HG02763 (cell line): ENCODE measurements around the gene STARD4.

Experiments used
- ATAC-seq: cut with Tn5 transposase; IDR thresholded peaks from one replicate; pipeline ENCODE4 v1.9.1; 2021; ENCODE audit warnings: mild to moderate bottlenecking, moderate library complexity; ENCODE audit not compliant: unreplicated experiment

The STARD4 gene

DNA sequence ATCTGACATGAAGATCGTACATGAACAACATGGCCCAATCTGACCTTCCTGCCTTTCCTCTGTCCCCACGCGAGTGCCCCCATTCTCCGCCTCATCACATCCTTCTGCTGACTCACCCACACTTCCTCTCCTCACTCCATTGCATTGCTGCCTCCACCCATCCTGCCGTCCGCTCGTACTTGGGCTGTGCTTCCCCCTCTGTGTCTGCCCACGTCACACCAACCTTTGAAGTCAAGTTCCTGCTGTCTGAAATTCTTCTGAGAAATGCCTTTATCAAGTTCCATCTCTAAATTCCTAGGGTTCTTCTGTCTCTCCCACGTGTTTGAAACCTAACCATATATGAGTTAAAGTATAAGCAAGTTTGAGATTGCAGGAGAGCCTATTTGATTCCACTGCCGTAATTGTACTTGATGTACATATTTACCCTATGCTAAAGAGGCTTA, 18.0 kb upstream of the STARD4 start:
- peak; percentile 83 for ATAC-seq

DNA sequence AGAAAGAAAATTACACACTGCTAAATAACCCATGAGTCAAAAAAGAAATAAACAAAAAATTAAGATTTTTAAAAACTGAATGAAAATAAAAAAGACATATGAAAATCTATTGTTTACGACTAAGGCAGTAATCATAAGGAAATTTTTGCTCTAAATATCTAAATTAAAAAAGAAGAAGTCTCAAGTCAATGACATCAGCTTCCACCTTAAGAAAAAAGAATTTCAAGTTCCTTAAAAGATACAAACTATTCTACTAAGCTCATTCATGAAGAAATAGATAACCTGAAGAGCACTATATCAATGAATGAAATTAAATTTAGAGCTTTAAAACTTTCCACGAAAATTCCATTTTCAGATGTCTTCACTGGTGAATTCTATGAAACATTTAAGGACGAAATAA, 15.7 kb upstream of the STARD4 start:
- no peak for ATAC-seq

DNA sequence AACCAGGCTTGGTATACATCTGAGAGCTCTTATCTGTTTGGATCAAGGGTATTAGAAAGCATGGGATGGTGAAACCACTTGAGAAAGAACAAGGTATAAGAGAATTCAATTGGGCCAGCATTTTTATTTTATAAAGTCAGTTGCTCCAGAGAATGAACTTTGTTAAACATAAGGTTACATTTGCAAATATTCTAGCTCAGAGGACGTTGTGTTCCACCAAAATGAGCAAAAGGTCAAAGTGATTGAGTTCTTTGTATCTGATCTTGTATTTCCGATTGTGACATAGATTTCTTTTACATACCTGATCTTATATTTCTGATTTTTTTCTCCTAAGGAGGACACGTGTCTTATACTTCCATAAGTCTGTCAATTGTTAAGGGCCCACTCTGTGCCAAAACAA, 8.6 kb upstream of the STARD4 start:
- no peak for ATAC-seq

- ATAC-seq = no peak
Measured at GRCh38 chr5:111518777-111519176, 6.4 kb upstream of the STARD4 start.

DNA sequence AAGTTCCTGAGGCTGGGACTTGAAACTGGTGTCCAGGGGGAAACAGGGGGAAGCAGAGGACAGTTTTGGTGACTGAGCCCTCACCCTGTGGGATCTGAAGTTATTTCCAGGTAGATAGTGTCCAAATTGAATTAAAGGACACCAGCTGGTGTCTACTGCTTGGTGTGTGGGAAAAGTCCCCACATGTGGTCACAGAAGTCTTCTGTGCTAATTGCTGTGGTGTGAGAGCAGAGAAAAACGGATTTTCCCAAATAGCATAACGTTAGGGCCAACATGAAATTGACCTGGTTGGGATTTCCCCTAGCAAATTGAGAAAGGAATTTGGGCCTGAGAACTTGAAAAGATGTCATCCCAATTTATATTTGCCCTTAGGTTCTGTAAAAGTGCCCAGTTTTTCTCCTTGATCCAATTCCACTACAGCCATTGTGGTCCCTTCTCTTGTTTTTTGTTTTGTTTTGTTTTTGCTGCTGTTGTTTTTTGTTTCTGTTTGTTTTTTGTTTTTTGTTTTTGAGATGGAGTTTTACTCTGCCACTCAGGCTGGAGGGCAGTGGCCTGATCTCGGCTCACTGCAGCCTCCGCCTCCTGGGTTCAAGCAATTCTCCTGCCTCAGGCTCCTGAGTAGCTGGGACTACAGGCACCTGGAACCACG, 5.6 kb upstream of the STARD4 start:
- no peak for ATAC-seq

GRCh38 chr5:111514087-111514486, 1.8 kb upstream of the STARD4 start:
- ATAC-seq = no peak

- no peak for ATAC-seq
Measured at GRCh38 chr5:111513131-111513520, 791 bp upstream of the STARD4 start.

- peak; percentile 3 for ATAC-seq
Measured at GRCh38 chr5:111511831-111512374, 432 bp downstream of the STARD4 start.

GRCh38 chr5:111511174-111511830, 1.0 kb downstream of the STARD4 start:
- ATAC-seq = no peak

- no peak for ATAC-seq
Measured at GRCh38 chr5:111509119-111509518, 3.2 kb downstream of the STARD4 start.

DNA sequence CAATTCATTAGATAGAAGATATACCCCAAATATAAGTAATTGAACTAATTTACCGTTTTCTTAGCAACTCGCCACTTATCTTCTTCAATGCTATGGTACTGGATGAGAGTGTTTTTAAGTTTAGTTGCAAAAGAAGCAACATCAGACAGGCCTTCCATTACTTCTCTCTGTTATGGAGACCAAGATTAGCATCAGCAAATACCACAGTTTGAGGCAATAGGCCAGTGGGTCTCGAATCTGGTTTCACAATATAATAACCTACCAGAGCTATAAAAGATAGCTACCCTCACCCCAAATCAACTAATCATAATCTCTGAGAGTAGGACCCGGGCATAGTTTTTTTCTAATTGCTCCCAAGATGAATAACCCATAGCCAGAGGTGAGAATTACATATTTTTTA, 5.1 kb downstream of the STARD4 start:
- ATAC-seq = no peak

DNA sequence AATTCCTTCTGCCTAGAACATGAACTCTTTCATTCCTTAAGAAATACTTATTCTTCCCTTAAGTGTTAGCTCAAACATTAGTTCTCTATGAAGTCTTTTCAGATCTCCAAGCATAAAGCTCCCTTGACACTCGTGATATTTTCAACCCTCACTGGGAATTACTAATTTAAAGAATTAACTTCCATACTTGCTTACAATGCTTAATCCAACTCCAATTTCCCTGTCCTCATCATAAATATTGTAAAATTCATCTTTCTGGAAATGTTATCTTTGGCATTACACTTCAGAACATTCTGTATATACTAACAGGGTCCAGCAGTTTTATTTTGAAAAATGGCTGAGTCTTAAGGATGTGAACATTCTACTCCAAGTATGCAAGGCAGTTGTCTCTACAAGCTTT, 7.2 kb downstream of the STARD4 start:
- ATAC-seq = no peak

DNA sequence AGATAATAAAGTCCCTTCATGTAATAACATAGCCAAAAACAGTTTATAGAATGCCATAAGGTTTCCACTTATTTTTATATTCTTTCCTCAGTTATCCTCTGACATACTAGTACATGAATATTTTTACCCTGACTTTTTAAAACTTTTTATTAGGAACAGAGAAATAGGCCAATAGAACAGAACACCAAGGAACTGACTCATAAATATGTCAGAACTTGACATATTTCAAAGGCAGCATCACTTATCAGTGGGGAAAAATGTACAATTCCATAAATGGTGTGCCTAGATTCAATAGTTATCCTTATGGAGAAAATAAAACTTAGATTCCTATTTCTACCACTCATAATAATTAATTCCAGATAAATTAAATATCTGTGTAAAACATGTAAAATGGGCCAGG, 9.4 kb downstream of the STARD4 start:
- no peak for ATAC-seq

DNA sequence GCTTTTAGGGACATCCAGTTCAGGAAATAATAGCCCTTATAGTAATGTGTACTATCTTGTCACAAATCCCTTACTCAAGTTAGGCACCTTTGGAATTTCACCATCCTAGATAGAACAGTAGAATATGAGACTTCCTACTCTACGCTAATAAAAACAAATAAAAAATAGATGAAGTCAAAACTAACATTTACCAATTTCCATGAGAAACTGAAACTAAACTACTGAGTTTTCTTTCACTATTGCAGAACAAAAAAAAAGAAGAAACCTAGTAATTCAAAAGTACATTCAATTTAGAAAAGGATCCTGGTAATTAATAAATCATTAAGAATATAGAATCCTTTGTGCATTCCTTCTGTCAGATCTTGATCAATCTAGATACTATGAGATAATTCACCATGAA, 14.0 kb downstream of the STARD4 start:
- ATAC-seq = no peak

DNA sequence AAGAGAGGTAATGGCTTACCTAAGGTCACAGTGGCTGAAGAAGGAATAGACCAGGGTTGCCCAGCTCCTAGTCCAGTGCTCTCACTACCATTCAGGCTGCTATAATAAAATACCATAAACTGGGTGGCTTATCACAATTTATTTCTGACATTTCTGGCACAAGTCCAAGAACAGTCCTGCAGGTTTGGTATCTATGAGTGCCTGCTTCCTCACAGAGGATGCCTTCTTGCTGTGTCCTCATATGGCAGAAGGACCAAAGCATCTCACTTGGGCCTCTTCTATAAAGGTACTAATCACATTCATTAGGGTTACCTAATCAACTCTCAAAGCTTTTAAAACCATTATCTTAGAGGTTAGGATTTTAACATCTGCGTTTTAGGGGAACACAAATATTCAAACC, 17.2 kb downstream of the STARD4 start:
- no peak for ATAC-seq

DNA sequence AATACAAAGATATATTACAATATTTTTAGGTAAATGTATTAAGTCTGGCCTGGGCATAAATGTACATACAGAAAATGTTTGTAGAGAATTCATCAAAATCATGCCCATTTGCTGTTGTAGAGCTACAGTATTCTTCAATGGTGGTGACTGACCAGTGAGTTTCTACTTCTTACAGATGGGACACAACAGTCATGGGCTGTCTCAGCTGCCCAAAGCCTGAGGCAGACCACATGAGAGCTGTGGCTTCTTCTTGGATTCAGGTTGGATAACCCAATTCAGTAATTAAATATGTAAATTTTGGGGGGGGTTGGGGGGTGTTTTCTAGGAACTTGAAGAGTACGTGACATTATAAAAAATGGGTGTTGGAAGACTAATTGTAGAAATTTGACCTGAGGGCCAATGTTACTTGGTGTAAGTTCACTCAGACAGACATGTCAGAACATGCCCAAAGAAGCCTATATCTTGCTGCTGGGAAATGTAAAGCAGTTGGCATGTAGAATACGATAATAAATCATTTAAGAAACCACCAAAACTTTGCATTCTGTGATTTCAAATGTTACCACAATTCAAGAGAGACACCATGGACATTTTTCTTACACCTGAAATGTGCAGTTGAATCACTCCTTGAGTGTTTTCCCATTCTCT, 17.9 kb downstream of the STARD4 start:
- ATAC-seq = no peak

- ATAC-seq = no peak
Measured at GRCh38 chr5:111493031-111493430, 19.3 kb downstream of the STARD4 start.

DNA sequence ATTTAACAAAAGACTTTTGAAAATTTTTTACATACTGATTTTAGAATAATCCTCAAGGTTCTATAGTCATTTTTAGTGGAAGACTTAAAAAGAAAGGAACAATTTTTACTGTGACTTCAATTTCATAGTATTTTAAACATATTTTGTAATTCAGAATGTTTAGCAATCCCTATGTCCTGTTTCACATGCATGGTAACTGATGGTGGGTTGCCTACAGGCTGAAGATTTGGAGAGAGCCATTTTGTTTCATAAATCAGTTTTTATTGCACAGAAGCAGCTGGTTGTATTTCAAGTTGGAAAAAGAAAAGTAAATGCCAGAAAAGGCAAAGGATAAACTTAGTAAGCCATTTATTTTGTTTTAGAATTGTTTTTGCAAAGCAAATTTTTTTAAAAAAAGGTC, 24.0 kb downstream of the STARD4 start:
- ATAC-seq = no peak

- no peak for ATAC-seq
Measured at GRCh38 chr5:111486926-111487325, 25.4 kb downstream of the STARD4 start.

DNA sequence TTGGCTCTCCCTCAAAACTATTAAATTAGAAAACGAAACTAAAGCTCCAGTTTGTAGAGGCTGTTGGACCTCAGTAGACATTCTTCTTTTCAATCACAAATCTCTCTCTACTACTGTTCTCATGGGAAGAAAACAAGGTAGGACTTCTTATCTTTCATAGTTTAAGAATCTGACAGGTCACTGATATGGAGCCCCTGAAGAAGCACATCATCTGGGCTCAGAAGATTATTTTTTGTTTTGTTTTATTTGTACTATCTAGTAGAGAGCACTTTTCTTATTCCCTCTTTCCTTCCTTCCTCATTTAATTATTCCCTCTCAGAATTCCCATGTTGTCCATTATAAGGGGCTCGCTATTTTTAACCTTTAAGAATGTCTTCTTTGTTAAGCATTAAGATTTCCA, 26.3 kb downstream of the STARD4 start:
- ATAC-seq = no peak

- ATAC-seq = no peak
Measured at GRCh38 chr5:111480346-111480745, 32.0 kb downstream of the STARD4 start.

DNA sequence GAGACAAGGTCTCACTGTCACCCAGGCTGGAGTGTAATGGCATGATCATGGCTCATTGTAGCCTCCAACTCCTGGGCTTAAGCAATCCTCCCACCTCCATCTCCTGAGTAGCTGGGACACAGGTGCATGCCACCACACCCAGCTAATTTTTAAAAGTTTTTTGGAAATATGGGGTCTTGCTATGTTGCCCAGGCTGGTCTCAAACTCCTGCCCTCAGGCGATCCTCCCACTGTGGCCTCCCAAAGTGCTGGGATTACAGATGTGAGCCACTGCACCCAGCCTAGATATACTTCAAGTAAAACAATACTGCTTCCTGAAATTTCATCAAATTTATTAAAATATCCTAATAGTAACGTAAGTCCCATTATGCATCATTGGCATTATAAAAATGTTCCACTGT, 33.4 kb downstream of the STARD4 start:
- ATAC-seq = no peak
